Measurements from ENCODE around the gene FUOM.

DNA sequence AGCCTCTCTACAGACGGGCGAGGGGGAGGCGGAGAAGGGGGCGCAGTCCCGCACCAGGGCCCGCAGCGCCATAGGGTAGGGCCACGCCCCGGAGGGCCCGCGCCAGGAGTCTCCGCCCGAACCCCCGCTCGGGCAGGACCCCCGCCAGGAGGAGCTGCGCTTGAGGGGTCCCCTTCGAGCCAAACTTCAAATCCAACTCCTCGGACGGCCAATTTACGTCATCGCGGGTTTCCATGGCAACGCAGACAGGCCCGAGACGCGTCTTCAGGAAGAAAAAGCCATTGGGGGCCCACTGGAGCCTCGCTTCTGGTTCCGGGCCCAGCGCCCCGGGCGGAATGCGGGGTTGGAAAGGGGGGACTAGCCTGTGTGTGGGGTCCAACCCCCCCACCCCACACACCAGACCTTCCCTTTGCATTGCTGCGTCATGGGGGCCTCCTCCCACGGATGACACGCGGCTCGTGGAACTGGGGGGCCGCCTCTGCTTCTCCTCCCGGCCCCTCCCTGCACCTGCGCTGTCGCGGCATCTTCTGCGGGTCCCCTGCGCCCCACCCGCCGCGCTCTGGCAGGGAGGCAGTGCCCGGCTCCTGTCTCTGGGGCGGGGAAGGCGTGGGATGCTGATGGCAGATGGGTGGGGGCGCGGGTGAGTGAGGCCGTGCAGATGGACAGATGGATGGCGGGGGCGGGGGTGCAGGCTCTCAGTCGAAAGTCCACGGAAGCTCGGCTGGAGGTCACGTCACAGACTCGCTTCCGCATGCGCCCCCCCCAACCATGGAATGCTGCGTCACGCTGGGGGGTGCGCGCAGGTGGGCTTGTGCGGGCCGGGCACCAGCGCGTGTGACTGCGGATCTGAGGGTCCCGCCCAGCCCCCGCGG lies 22.3 kb downstream of the FUOM start:
- TF ChIP-seq EZH2 (IDR thresholded peaks at IDR 0.05) (peak; percentile 75), CTCF (IDR thresholded peaks at IDR 0.05) (no peak), EZH2phosphoT487 (IDR thresholded peaks at IDR 0.05) (no peak)

Data from neural progenitor cell (in vitro differentiated cells).